Neural crest cell (in vitro differentiated cells): Measurements from ENCODE around the gene GPD2. TPM values are rescaled to one million over a fixed set of nuclear protein-coding genes. Genes with fewer than 3 reads are reported as not detected.

Experiments used
- DNase-seq: peaks from one replicate; pipeline ENCODE4 v3.0.0; 2021; ENCODE audit warnings: low read depth, mixed read lengths, low spot score
- H3K27ac Mint-ChIP-seq: one replicate; pipeline ENCODE4 v1.8.0; 2021; ENCODE audit warnings: mild to moderate bottlenecking, mixed read lengths; ENCODE audit not compliant: unreplicated experiment
- H3K27me3 Mint-ChIP-seq: 2 replicates; pipeline ENCODE4 v1.8.0; 2021; ENCODE audit warnings: low read depth, mild to moderate bottlenecking, mixed read lengths
- H3K36me3 Mint-ChIP-seq: 2 replicates; pipeline ENCODE4 v1.8.0; 2021; ENCODE audit warnings: low read depth, mild to moderate bottlenecking, mixed read lengths
- H3K4me1 Mint-ChIP-seq: 2 replicates; pipeline ENCODE4 v1.8.0; 2021; ENCODE audit warnings: mixed read lengths
- H3K4me3 Mint-ChIP-seq: one replicate; pipeline ENCODE4 v1.8.0; 2021; ENCODE audit warnings: mild to moderate bottlenecking, mixed read lengths
- H3K9me3 Mint-ChIP-seq: 2 replicates; pipeline ENCODE4 v1.8.0; 2021; ENCODE audit warnings: mixed read lengths
- CTCF ChIP-seq: fragments of 200-600 bp; sonication (generic); conservative IDR thresholded peaks from 2 replicates; pipeline ENCODE4 v1.5.0; 2021; ENCODE audit warnings: antibody characterized with exemption, mild to moderate bottlenecking
- total RNA-seq: library from RNA; stranded (reverse); gene quantifications from 2 replicates; pipeline ENCODE4 v1.2.1, GENCODE V29; 2021

GPD2 gene
- total RNA-seq, 1 donor from 2014 or later = 54.4 TPM

- H3K36me3 Mint-ChIP-seq = no peaks in the 10 kb centered on the region
- no peaks in the 10 kb centered on the region for H3K27me3 Mint-ChIP-seq
- DNase-seq = no peak
- H3K4me3 Mint-ChIP-seq = no peak overlapping the region
- no peaks in the 10 kb centered on the region for H3K9me3 Mint-ChIP-seq
- H3K4me1 Mint-ChIP-seq = peaks cover 15% of the 10 kb centered on the region
- no peak for TF ChIP-seq CTCF
- no peak overlapping the region for H3K27ac Mint-ChIP-seq
Measured at GRCh38 chr2:156541706-156542105, 105.5 kb downstream of the GPD2 start.

GRCh38 chr2:156548413-156548812 is 112.2 kb downstream of the GPD2 start:
- TF ChIP-seq CTCF = no peak
- no peaks in the 10 kb centered on the region for H3K27me3 Mint-ChIP-seq
- no peaks in the 10 kb centered on the region for H3K9me3 Mint-ChIP-seq
- H3K36me3 Mint-ChIP-seq = peaks cover 3% of the 10 kb centered on the region
- DNase-seq = no peak
- no peak overlapping the region for H3K27ac Mint-ChIP-seq
- H3K4me1 Mint-ChIP-seq = peaks cover 9% of the 10 kb centered on the region
- H3K4me3 Mint-ChIP-seq = no peak overlapping the region

GRCh38 chr2:156553714-156554442 is 117.7 kb downstream of the GPD2 start:
- H3K27ac Mint-ChIP-seq = no peak overlapping the region
- TF ChIP-seq CTCF = no peak
- H3K27me3 Mint-ChIP-seq = no peaks in the 10 kb centered on the region
- H3K36me3 Mint-ChIP-seq = peaks cover 18% of the 10 kb centered on the region
- no peaks in the 10 kb centered on the region for H3K9me3 Mint-ChIP-seq
- no peak for DNase-seq
- H3K4me3 Mint-ChIP-seq = no peak overlapping the region
- peaks cover 5% of the 10 kb centered on the region for H3K4me1 Mint-ChIP-seq

GRCh38 chr2:156561326-156561725 is 125.1 kb downstream of the GPD2 start:
- H3K27ac Mint-ChIP-seq = no peak overlapping the region
- no peaks in the 10 kb centered on the region for H3K9me3 Mint-ChIP-seq
- H3K27me3 Mint-ChIP-seq = no peaks in the 10 kb centered on the region

GRCh38 chr2:156562124-156562523 is 125.9 kb downstream of the GPD2 start:
- Mint-ChIP-seq H3K27me3 (no peaks in the 10 kb centered on the region), H3K4me1 (peaks cover 9% of the 10 kb centered on the region), H3K4me3 (no peak overlapping the region), H3K9me3 (no peaks in the 10 kb centered on the region), H3K36me3 (peaks cover 13% of the 10 kb centered on the region), H3K27ac (peak overlapping the region; percentile 24)
- DNase-seq = no peak
- TF ChIP-seq CTCF = no peak

More at GRCh38 chr2:156561326-156561725, 125.1 kb downstream of the GPD2 start:
- DNase-seq = no peak
- Mint-ChIP-seq H3K36me3 (peaks cover 15% of the 10 kb centered on the region), H3K4me1 (peaks cover 9% of the 10 kb centered on the region), H3K4me3 (no peak overlapping the region)
- TF ChIP-seq CTCF = no peak
